ENCODE results near the gene CHIC1.
A peak's percentile ranks its signal among the peaks of the same experiment; 100 is the strongest.
"Not testable (repeated sequence)": the region's sequence is repeated elsewhere in the genome, so short reads cannot be mapped to it uniquely, and the experiment has no call there.

The CHIC1 gene

DNA sequence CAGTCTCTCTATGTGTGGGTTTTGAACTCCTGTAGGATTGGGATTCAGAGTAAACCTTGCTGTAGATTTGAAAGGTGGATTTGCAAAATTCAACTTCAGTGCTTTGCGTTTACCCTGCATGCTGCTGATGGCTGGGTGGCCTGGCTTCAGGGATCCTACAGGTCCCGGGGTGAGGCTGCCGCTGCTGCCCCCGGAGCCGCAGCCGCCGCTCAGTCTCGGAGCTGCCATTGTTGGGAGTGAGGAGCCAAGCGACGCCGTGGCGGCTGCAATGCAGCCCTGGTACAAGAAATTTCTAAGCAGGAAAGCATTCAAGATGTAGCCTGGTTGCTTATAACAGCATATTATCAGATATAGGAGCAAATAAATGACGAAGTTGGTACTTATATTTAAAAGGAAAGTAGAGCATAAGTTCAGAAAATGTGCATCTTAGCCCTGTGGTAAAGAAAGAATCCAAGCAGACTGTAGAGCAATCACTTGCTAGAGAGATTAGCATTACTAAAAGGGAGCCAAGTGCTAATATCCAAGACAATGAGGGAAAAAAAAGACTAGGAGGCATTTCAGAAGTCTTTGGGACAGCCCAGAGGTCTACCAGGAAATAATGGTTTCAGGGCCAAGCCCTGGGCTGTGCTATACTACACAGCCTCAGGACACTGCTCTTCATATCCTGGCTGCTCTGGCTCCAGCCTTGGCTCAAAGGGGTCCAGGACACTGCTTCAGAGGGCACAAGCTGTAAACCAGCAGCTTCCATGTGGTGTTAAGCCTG lies 36.9 kb upstream of the CHIC1 start:
- POLR2A ChIA-PET: no interaction called here
- CTCF ChIA-PET: no interaction called here

DNA sequence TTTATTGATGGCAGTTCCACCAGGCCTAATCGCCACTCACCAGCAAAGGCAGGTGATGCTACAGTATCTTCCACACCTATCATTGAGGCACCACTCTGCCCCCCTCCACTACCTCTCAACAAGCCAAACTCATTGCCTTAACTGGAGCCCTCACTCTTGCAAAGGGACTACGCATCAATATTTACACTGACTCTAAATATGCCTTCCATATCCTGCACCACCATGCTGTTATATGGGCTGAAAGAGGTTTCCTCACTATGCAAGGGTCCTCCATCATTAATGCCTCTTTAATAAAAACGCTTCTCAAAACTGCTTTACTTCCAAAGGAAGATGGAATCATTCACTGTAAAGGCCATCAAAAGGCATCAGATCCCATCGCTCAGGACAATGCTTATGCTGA lies 31.3 kb upstream of the CHIC1 start:
- POLR2A ChIA-PET; H3K27ac ChIP-seq (ENCODE audit: extremely low read depth, low read depth, low read length); H3K4me1 ChIP-seq (ENCODE audit: control insufficient read depth, insufficient read depth, low read length); H3K36me3 ChIP-seq (ENCODE audit: control insufficient read depth in 2 of 2, insufficient read depth in 1 of 2, low read length in 2 of 2); H3K9me3 ChIP-seq (ENCODE audit: control insufficient read depth, insufficient read depth, low read depth, low read length); H3K4me3 ChIP-seq (ENCODE audit: low read depth, low read length): not testable (repeated sequence)
- CTCF ChIA-PET: interaction anchor here (0.6 kb wide), 1 partner anchor 262 kb away, joined by 3 read pairs; no protein-coding TSS in a partner anchor
- peak; percentile 98 for TF ChIP-seq ZNF600 (tag by site-specific recombination; IDR thresholded peaks at IDR 0.05)

More for the DNA sequence above, 36.9 kb upstream of the CHIC1 start:
- H3K4me1 ChIP-seq (ENCODE audit: control insufficient read depth, insufficient read depth, low read length): no peaks in the 10 kb centered on the region
- peaks cover 7% of the 10 kb centered on the region; the same call in 1 of the 2 replicates for H3K9me3 ChIP-seq (ENCODE audit: control insufficient read depth, insufficient read depth, low read depth, low read length)
- no peaks in the 10 kb centered on the region for H3K36me3 ChIP-seq (ENCODE audit: control insufficient read depth in 2 of 2, insufficient read depth in 1 of 2, low read length in 2 of 2)
- no peak overlapping the region for H3K27ac ChIP-seq (ENCODE audit: extremely low read depth, low read depth, low read length)
- H3K4me3 ChIP-seq (ENCODE audit: low read depth, low read length): no peak overlapping the region
- no peak for TF ChIP-seq ZNF10 (tag by site-specific recombination; IDR thresholded peaks at IDR 0.05)
- no peak for TF ChIP-seq ZNF777 (tag by site-specific recombination; IDR thresholded peaks at IDR 0.05; ENCODE audit: borderline replicate concordance)
- TF ChIP-seq ZNF521 (tag by site-specific recombination; IDR thresholded peaks at IDR 0.05): no peak
- TF ChIP-seq, protein P1, sequence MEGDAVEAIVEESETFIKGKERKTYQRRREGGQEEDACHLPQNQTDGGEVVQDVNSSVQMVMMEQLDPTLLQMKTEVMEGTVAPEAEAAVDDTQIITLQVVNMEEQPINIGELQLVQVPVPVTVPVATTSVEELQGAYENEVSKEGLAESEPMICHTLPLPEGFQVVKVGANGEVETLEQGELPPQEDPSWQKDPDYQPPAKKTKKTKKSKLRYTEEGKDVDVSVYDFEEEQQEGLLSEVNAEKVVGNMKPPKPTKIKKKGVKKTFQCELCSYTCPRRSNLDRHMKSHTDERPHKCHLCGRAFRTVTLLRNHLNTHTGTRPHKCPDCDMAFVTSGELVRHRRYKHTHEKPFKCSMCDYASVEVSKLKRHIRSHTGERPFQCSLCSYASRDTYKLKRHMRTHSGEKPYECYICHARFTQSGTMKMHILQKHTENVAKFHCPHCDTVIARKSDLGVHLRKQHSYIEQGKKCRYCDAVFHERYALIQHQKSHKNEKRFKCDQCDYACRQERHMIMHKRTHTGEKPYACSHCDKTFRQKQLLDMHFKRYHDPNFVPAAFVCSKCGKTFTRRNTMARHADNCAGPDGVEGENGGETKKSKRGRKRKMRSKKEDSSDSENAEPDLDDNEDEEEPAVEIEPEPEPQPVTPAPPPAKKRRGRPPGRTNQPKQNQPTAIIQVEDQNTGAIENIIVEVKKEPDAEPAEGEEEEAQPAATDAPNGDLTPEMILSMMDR (tag by site-specific recombination; IDR thresholded peaks at IDR 0.05): no peak
- TF ChIP-seq, protein P2, sequence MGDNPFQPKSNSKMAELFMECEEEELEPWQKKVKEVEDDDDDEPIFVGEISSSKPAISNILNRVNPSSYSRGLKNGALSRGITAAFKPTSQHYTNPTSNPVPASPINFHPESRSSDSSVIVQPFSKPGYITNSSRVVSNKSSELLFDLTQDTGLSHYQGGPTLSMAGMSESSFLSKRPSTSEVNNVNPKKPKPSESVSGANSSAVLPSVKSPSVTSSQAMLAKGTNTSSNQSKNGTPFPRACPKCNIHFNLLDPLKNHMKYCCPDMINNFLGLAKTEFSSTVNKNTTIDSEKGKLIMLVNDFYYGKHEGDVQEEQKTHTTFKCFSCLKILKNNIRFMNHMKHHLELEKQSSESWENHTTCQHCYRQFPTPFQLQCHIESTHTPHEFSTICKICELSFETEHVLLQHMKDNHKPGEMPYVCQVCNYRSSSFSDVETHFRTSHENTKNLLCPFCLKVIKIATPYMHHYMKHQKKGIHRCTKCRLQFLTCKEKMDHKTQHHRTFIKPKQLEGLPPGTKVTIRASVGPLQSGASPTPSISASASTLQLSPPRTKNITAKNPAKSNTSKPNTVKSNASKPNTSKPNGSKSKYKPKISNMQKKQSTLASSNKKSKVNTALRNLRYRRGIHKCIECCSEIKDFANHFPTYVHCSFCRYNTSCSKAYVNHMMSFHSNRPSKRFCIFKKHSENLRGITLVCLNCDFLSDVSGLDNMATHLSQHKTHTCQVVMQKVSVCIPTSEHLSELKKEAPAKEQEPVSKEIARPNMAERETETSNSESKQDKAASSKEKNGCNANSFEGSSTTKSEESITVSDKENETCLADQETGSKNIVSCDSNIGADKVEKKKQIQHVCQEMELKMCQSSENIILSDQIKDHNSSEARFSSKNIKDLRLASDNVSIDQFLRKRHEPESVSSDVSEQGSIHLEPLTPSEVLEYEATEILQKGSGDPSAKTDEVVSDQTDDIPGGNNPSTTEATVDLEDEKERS (tag by site-specific recombination; IDR thresholded peaks at IDR 0.05): no peak
- no peak for TF ChIP-seq ZNF311 (tag by site-specific recombination; IDR thresholded peaks at IDR 0.05; ENCODE audit: borderline replicate concordance)
- no peak for TF ChIP-seq ZNF701 (tag by site-specific recombination; IDR thresholded peaks at IDR 0.05)
- TF ChIP-seq, protein P3, sequence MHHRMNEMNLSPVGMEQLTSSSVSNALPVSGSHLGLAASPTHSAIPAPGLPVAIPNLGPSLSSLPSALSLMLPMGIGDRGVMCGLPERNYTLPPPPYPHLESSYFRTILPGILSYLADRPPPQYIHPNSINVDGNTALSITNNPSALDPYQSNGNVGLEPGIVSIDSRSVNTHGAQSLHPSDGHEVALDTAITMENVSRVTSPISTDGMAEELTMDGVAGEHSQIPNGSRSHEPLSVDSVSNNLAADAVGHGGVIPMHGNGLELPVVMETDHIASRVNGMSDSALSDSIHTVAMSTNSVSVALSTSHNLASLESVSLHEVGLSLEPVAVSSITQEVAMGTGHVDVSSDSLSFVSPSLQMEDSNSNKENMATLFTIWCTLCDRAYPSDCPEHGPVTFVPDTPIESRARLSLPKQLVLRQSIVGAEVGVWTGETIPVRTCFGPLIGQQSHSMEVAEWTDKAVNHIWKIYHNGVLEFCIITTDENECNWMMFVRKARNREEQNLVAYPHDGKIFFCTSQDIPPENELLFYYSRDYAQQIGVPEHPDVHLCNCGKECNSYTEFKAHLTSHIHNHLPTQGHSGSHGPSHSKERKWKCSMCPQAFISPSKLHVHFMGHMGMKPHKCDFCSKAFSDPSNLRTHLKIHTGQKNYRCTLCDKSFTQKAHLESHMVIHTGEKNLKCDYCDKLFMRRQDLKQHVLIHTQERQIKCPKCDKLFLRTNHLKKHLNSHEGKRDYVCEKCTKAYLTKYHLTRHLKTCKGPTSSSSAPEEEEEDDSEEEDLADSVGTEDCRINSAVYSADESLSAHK (tag by site-specific recombination; IDR thresholded peaks at IDR 0.05): no peak
- TF ChIP-seq ZNF610 (tag by site-specific recombination; IDR thresholded peaks at IDR 0.05; ENCODE audit: borderline replicate concordance): no peak

DNA sequence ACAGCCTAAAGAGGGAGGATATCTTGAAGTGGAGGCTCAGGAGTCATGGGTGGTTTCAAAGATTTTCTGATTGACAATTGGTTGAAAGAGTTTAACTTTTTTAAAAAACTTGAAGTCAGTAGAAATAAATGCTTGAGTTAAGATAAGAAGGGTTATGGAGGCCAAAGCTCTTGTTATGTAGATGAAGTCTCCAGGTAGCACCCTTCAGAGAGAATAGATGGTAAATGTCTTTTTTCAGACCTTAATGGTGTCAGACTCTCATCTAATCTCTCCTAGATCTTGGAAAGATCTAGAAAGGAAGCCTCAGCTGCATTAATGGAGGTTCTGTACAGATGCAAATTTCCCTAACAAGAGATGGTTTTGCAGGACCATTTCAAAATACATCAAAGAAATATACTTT lies 6.8 kb upstream of the CHIC1 start:
- Histone ChIP-seq H3K9me3 (ENCODE audit: control insufficient read depth, insufficient read depth, low read depth, low read length) (no peaks in the 10 kb centered on the region; the same call in 1 of the 2 replicates), H3K27ac (ENCODE audit: extremely low read depth, low read depth, low read length) (no peak overlapping the region), H3K4me3 (ENCODE audit: low read depth, low read length) (no peak overlapping the region), H3K4me1 (ENCODE audit: control insufficient read depth, insufficient read depth, low read length) (no peaks in the 10 kb centered on the region), H3K36me3 (ENCODE audit: control insufficient read depth in 2 of 2, insufficient read depth in 1 of 2, low read length in 2 of 2) (no peaks in the 10 kb centered on the region)
- POLR2A ChIA-PET: no interaction called here
- CTCF ChIA-PET: no interaction called here
- no peak for TF ChIP-seq ZNF670 (tag by site-specific recombination; IDR thresholded peaks at IDR 0.05; ENCODE audit: low read depth)
- TF ChIP-seq, protein P4, sequence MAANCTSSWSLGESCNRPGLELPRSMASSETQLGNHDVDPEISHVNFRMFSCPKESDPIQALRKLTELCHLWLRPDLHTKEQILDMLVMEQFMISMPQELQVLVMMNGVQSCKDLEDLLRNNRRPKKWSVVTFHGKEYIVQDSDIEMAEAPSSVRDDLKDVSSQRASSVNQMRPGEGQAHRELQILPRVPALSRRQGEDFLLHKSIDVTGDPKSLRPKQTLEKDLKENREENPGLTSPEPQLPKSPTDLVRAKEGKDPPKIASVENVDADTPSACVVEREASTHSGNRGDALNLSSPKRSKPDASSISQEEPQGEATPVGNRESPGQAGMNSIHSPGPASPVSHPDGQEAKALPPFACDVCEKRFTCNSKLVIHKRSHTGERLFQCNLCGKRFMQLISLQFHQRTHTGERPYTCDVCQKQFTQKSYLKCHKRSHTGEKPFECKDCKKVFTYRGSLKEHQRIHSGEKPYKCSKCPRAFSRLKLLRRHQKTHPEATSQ (tag by site-specific recombination; IDR thresholded peaks at IDR 0.05): no peak
- TF ChIP-seq, protein P5, sequence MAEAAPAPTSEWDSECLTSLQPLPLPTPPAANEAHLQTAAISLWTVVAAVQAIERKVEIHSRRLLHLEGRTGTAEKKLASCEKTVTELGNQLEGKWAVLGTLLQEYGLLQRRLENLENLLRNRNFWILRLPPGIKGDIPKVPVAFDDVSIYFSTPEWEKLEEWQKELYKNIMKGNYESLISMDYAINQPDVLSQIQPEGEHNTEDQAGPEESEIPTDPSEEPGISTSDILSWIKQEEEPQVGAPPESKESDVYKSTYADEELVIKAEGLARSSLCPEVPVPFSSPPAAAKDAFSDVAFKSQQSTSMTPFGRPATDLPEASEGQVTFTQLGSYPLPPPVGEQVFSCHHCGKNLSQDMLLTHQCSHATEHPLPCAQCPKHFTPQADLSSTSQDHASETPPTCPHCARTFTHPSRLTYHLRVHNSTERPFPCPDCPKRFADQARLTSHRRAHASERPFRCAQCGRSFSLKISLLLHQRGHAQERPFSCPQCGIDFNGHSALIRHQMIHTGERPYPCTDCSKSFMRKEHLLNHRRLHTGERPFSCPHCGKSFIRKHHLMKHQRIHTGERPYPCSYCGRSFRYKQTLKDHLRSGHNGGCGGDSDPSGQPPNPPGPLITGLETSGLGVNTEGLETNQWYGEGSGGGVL (tag by site-specific recombination; IDR thresholded peaks at IDR 0.05): no peak
- no peak for TF ChIP-seq GLI2 (tag by site-specific recombination; IDR thresholded peaks at IDR 0.05; ENCODE audit: borderline replicate concordance, low read depth)
- TF ChIP-seq ZNF174 (tag by site-specific recombination; IDR thresholded peaks at IDR 0.05): no peak
- no peak for TF ChIP-seq ZNF211 (tag by site-specific recombination; IDR thresholded peaks at IDR 0.05; ENCODE audit: low read depth)
- TF ChIP-seq ZNF391 (tag by site-specific recombination; IDR thresholded peaks at IDR 0.05; ENCODE audit: borderline replicate concordance, low read depth): no peak
- TF ChIP-seq ZNF248 (tag by site-specific recombination; IDR thresholded peaks at IDR 0.05): no peak
- TF ChIP-seq ZSCAN16 (tag by site-specific recombination; IDR thresholded peaks at IDR 0.05): no peak
- TF ChIP-seq ZNF10 (tag by site-specific recombination; IDR thresholded peaks at IDR 0.05): no peak
- TF ChIP-seq ZFP3 (tag by site-specific recombination; IDR thresholded peaks at IDR 0.05; ENCODE audit: low read depth): no peak
- no peak for TF ChIP-seq ZNF701 (tag by site-specific recombination; IDR thresholded peaks at IDR 0.05)

Measured in HEK293 (cell line).